HepG2 (cell line): ENCODE data around the gene NOXO1. TPM values are rescaled to one million over a fixed set of nuclear protein-coding genes. Genes with fewer than 3 reads are reported as not detected.

ENCODE experiments used
- ATF7 ChIP-seq, 2 experiments: fragments of 450-650 bp in 1 of 2; sonication (generic) in 1 of 2; formaldehyde crosslinking in 1 of 2; IDR thresholded peaks; 2 replicates each; pipeline versions ENCODE4 v1.4.0 to v1.6.1; 2016 to 2020; ENCODE audit warnings: antibody characterized with exemption in 1 of 2, mild to moderate bottlenecking in 1 of 2, missing genetic modification reagents in 1 of 2
- GABPB1 ChIP-seq: IDR thresholded peaks from 2 replicates; pipeline ENCODE4 v1.6.1; 2016; ENCODE audit warnings: mild to moderate bottlenecking, missing genetic modification reagents, moderate library complexity, missing compliant biosample characterization
- KDM5A ChIP-seq: fragments of 200-600 bp; sonication (generic); IDR thresholded peaks from 2 replicates; pipeline ENCODE4 v1.7.0; 2018; ENCODE audit warnings: antibody characterized with exemption, mild to moderate bottlenecking, low read length, borderline replicate concordance
- LCORL ChIP-seq, 2 experiments: fragments of 450-650 bp in 1 of 2; sonication (generic) in 1 of 2; formaldehyde crosslinking in 1 of 2; IDR thresholded peaks; 2 replicates each; pipeline versions ENCODE4 v1.5.0 to v1.6.1; 2017 to 2020; ENCODE audit warnings: antibody characterized with exemption in 1 of 2, missing genetic modification reagents in 1 of 2
- ZSCAN31 ChIP-seq: sonication (generic); formaldehyde crosslinking; IDR thresholded peaks from 2 replicates; pipeline ENCODE4 v1.5.0; 2020; ENCODE audit warnings: low read depth, mild to moderate bottlenecking, missing genetic modification reagents
- polyA plus RNA-seq, 8 experiments: library from polyadenylated mRNA; depleted of rRNA in 3 of 8; stranded (reverse) in 7 of 8; unstranded in 1 of 8; fragments of >200 nt; fragmentation: Illumina TruSeq in 4 of 8; extraction: Trizol in 4 of 8; gene quantifications; 2 replicates each; pipeline versions ENCODE4 v1.2.1 to v1.2.3, GENCODE V29; 2011 to 2016; ENCODE audit warnings: low read depth in 4 of 8, missing spikeins in 1 of 8, mixed read lengths in 1 of 8; ENCODE audit not compliant: insufficient read depth in 1 of 8
- total RNA-seq, 5 experiments: library from RNA; depleted of rRNA; stranded (reverse); fragments of >200 nt; fragmentation: Illumina TruSeq; extraction: Trizol; gene quantifications; 2 replicates each; pipeline ENCODE4 v1.2.3, GENCODE V29; 2016; ENCODE audit warnings: low read depth in 1 of 5
- TF ChIP-seq, protein P1 (sequence below): sonication (generic); formaldehyde crosslinking; IDR thresholded peaks from 2 replicates; pipeline ENCODE4 v1.4.0; 2020; ENCODE audit warnings: missing genetic modification reagents
- TF ChIP-seq, protein P2 (sequence below): sonication (generic); formaldehyde crosslinking; IDR thresholded peaks from 2 replicates; pipeline ENCODE4 v1.4.0; 2020; ENCODE audit warnings: mild to moderate bottlenecking, missing genetic modification reagents
- TF ChIP-seq, protein P3 (sequence below): sonication (generic); formaldehyde crosslinking; IDR thresholded peaks from 2 replicates; pipeline ENCODE4 v1.4.0; 2020; ENCODE audit warnings: missing genetic modification reagents, borderline replicate concordance
- TF ChIP-seq, protein P4 (sequence below): sonication (generic); formaldehyde crosslinking; IDR thresholded peaks from 2 replicates; pipeline ENCODE4 v1.9.0; 2021; ENCODE audit warnings: missing genetic modification reagents, borderline replicate concordance

NOXO1 gene
- total and polyA plus RNA-seq, 2 of the 13 experiments (the other 11 are each of a cell fraction or from before 2014, with no cell fraction given), result 0.69 to 1.4 TPM

DNA sequence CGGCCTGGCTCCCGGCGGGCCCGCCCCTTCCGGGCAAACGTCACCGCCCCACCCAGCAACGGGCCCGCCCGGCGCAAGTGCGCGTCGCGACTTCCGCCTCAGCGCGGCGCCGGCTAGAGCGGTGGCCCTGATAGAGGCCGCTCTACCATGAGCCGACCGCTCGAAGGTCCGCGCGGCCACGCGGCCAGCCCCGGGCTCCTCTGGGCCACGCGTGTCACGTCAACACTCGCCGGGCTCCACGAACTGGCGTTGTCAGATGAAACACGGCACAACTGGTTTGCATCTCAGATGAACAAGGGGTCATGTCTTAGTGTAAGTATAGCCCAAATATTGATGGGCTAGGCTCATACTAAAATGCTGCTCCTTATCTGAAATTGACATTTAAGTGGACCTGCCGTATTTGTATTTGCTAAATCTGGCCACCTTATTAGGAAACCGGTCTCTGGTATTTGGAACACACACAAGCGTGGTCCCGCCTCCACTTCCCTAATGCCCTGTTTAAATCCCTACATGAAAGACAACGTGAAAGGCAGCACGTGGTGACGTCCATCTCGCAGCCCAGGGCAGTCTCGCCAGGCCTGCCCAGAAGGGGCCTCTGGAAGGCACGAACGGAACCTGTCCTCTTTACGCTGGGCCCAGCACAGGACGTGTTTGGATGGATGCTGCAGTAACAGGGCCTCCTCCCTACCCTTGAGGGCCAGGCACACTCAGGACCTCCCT is 28.7 kb upstream of the NOXO1 start, which contains the start of gene ZNF598 (continued):
- TF ChIP-seq, protein P1, sequence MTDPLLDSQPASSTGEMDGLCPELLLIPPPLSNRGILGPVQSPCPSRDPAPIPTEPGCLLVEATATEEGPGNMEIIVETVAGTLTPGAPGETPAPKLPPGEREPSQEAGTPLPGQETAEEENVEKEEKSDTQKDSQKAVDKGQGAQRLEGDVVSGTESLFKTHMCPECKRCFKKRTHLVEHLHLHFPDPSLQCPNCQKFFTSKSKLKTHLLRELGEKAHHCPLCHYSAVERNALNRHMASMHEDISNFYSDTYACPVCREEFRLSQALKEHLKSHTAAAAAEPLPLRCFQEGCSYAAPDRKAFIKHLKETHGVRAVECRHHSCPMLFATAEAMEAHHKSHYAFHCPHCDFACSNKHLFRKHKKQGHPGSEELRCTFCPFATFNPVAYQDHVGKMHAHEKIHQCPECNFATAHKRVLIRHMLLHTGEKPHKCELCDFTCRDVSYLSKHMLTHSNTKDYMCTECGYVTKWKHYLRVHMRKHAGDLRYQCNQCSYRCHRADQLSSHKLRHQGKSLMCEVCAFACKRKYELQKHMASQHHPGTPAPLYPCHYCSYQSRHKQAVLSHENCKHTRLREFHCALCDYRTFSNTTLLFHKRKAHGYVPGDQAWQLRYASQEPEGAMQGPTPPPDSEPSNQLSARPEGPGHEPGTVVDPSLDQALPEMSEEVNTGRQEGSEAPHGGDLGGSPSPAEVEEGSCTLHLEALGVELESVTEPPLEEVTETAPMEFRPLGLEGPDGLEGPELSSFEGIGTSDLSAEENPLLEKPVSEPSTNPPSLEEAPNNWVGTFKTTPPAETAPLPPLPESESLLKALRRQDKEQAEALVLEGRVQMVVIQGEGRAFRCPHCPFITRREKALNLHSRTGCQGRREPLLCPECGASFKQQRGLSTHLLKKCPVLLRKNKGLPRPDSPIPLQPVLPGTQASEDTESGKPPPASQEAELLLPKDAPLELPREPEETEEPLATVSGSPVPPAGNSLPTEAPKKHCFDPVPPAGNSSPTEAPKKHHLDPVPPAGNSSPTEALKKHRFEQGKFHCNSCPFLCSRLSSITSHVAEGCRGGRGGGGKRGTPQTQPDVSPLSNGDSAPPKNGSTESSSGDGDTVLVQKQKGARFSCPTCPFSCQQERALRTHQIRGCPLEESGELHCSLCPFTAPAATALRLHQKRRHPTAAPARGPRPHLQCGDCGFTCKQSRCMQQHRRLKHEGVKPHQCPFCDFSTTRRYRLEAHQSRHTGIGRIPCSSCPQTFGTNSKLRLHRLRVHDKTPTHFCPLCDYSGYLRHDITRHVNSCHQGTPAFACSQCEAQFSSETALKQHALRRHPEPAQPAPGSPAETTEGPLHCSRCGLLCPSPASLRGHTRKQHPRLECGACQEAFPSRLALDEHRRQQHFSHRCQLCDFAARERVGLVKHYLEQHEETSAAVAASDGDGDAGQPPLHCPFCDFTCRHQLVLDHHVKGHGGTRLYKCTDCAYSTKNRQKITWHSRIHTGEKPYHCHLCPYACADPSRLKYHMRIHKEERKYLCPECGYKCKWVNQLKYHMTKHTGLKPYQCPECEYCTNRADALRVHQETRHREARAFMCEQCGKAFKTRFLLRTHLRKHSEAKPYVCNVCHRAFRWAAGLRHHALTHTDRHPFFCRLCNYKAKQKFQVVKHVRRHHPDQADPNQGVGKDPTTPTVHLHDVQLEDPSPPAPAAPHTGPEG (CRISPR knock-in tag), result no peak
- TF ChIP-seq ZSCAN31 (CRISPR knock-in tag) (no peak), LCORL (IDR thresholded peaks at IDR 0.05) (no peak), LCORL (CRISPR knock-in tag; IDR thresholded peaks at IDR 0.05) (0 out of 2 replicates have a peak, but pooled peaks have one; percentile 32), GABPB1 (peak; percentile 95), ATF7 (IDR thresholded peaks at IDR 0.05) (no peak), ATF7 (CRISPR knock-in tag; IDR thresholded peaks at IDR 0.05) (no peak), KDM5A (peak; percentile 44; the same call in 1 of the 2 replicates)
- TF ChIP-seq, protein P2, sequence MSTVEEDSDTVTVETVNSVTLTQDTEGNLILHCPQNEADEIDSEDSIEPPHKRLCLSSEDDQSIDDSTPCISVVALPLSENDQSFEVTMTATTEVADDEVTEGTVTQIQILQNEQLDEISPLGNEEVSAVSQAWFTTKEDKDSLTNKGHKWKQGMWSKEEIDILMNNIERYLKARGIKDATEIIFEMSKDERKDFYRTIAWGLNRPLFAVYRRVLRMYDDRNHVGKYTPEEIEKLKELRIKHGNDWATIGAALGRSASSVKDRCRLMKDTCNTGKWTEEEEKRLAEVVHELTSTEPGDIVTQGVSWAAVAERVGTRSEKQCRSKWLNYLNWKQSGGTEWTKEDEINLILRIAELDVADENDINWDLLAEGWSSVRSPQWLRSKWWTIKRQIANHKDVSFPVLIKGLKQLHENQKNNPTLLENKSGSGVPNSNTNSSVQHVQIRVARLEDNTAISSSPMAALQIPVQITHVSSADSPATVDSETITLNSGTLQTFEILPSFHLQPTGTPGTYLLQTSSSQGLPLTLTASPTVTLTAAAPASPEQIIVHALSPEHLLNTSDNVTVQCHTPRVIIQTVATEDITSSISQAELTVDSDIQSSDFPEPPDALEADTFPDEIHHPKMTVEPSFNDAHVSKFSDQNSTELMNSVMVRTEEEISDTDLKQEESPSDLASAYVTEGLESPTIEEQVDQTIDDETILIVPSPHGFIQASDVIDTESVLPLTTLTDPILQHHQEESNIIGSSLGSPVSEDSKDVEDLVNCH (CRISPR knock-in tag), result no peak
- TF ChIP-seq, protein P3, sequence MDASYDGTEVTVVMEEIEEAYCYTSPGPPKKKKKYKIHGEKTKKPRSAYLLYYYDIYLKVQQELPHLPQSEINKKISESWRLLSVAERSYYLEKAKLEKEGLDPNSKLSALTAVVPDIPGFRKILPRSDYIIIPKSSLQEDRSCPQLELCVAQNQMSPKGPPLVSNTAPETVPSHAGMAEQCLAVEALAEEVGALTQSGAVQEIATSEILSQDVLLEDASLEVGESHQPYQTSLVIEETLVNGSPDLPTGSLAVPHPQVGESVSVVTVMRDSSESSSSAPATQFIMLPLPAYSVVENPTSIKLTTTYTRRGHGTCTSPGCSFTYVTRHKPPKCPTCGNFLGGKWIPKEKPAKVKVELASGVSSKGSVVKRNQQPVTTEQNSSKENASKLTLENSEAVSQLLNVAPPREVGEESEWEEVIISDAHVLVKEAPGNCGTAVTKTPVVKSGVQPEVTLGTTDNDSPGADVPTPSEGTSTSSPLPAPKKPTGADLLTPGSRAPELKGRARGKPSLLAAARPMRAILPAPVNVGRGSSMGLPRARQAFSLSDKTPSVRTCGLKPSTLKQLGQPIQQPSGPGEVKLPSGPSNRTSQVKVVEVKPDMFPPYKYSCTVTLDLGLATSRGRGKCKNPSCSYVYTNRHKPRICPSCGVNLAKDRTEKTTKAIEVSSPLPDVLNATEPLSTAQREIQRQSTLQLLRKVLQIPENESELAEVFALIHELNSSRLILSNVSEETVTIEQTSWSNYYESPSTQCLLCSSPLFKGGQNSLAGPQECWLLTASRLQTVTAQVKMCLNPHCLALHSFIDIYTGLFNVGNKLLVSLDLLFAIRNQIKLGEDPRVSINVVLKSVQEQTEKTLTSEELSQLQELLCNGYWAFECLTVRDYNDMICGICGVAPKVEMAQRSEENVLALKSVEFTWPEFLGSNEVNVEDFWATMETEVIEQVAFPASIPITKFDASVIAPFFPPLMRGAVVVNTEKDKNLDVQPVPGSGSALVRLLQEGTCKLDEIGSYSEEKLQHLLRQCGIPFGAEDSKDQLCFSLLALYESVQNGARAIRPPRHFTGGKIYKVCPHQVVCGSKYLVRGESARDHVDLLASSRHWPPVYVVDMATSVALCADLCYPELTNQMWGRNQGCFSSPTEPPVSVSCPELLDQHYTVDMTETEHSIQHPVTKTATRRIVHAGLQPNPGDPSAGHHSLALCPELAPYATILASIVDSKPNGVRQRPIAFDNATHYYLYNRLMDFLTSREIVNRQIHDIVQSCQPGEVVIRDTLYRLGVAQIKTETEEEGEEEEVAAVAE (CRISPR knock-in tag), result no peak; the same call in 1 of the 2 replicates
- TF ChIP-seq, protein P4, sequence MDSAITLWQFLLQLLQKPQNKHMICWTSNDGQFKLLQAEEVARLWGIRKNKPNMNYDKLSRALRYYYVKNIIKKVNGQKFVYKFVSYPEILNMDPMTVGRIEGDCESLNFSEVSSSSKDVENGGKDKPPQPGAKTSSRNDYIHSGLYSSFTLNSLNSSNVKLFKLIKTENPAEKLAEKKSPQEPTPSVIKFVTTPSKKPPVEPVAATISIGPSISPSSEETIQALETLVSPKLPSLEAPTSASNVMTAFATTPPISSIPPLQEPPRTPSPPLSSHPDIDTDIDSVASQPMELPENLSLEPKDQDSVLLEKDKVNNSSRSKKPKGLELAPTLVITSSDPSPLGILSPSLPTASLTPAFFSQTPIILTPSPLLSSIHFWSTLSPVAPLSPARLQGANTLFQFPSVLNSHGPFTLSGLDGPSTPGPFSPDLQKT (CRISPR knock-in tag), result no peak
